GM23338 (cell line): ENCODE results near the gene RBM34. TPM values are rescaled to one million over a fixed set of nuclear protein-coding genes. Genes with fewer than 3 reads are reported as not detected.

ENCODE experiments used
- ATAC-seq: fragments of 200-7000 bp; cut with Tn5 transposase; 3 replicates; pipeline ENCODE4 v1.9.1; 2020
- DNase-seq: peaks from one replicate; pipeline ENCODE4 v3.0.0-alpha.2; 2015; ENCODE audit warnings: low spot score
- H2AFZ ChIP-seq: fragments of 200-600 bp; sonication (generic); 2 replicates; pipeline ENCODE4 v1.8.0; 2016; ENCODE audit warnings: antibody characterized with exemption, mild to moderate bottlenecking, moderate library complexity
- H3F3A ChIP-seq: fragments of 200-600 bp; sonication (generic); replicated peaks from 2 replicates; pipeline ENCODE4 v1.8.0; 2017; ENCODE audit warnings: antibody characterized with exemption, mixed run types, low read depth
- H3K27ac ChIP-seq: fragments of 200-600 bp; sonication (generic); 2 replicates; pipeline ENCODE4 v1.6.1; 2016; ENCODE audit warnings: low read depth
- H3K27me3 ChIP-seq: fragments of 200-600 bp; sonication (generic); 2 replicates; pipeline ENCODE4 v1.8.0; 2016; ENCODE audit warnings: mild to moderate bottlenecking, mixed run types, moderate library complexity; ENCODE audit not compliant: insufficient read depth
- H3K36me3 ChIP-seq: fragments of 200-600 bp; sonication (generic); 2 replicates; pipeline ENCODE4 v1.8.0; 2016; ENCODE audit warnings: mild to moderate bottlenecking; ENCODE audit not compliant: insufficient read depth
- H3K4me1 ChIP-seq: fragments of 200-600 bp; sonication (generic); 2 replicates; pipeline ENCODE4 v1.8.0; 2016; ENCODE audit warnings: mild to moderate bottlenecking, moderate library complexity; ENCODE audit not compliant: insufficient read depth
- H3K4me2 ChIP-seq: fragments of 200-600 bp; sonication (generic); 2 replicates; pipeline ENCODE4 v1.7.1; 2017; ENCODE audit warnings: mixed run types
- H3K4me3 ChIP-seq: fragments of 200-600 bp; sonication (generic); 2 replicates; pipeline ENCODE4 v1.6.1; 2016; ENCODE audit warnings: mixed run types
- H3K79me2 ChIP-seq: fragments of 200-600 bp; sonication (generic); replicated peaks from 2 replicates; pipeline ENCODE4 v1.8.0; 2017; ENCODE audit warnings: mild to moderate bottlenecking; ENCODE audit not compliant: insufficient read depth
- H3K9me2 ChIP-seq: fragments of 200-600 bp; sonication (generic); 2 replicates; pipeline ENCODE4 v1.8.0; 2017; ENCODE audit not compliant: insufficient read depth
- H4K20me1 ChIP-seq: fragments of 200-600 bp; sonication (generic); replicated peaks from 2 replicates; pipeline ENCODE4 v1.8.0; 2017; ENCODE audit warnings: mild to moderate bottlenecking; ENCODE audit not compliant: insufficient read depth
- H3K27ac Mint-ChIP-seq: 2 replicates; pipeline ENCODE4 v1.8.0; 2020; ENCODE audit warnings: inconsistent platforms, mild to moderate bottlenecking, moderate library complexity, mixed read lengths
- H3K27me3 Mint-ChIP-seq: 3 replicates; pipeline ENCODE4 v1.8.0; 2022; ENCODE audit warnings: low read depth, mild to moderate bottlenecking, moderate library complexity, mixed read lengths, inconsistent platforms; ENCODE audit not compliant: insufficient read depth, poor library complexity
- H3K36me3 Mint-ChIP-seq: 3 replicates; pipeline ENCODE4 v1.8.0; 2021; ENCODE audit warnings: low read depth, mild to moderate bottlenecking, inconsistent platforms, moderate library complexity, mixed read lengths
- H3K4me1 Mint-ChIP-seq: 3 replicates; pipeline ENCODE4 v1.8.0; 2020; ENCODE audit warnings: mild to moderate bottlenecking, inconsistent platforms, mixed read lengths
- H3K4me3 Mint-ChIP-seq: 3 replicates; pipeline ENCODE4 v1.8.0; 2021; ENCODE audit warnings: moderate library complexity, mild to moderate bottlenecking, inconsistent platforms, mixed read lengths
- H3K9me3 Mint-ChIP-seq: 3 replicates; pipeline ENCODE4 v1.8.0; 2020; ENCODE audit warnings: moderate library complexity, mild to moderate bottlenecking, inconsistent platforms, mixed read lengths
- CREB1 ChIP-seq: fragments of 250-450 bp; sonication (Bioruptor Pico); IDR thresholded peaks from 2 replicates; pipeline ENCODE4 v1.5.0; 2020; ENCODE audit warnings: low read depth, mild to moderate bottlenecking, moderate library complexity
- CTCF ChIP-seq, 2 experiments: fragments of 200-600 bp in 1 of 2; sonication (generic) in 1 of 2; conservative IDR thresholded peaks; 2 replicates each; pipeline versions ENCODE4 v1.5.1 to v1.6.1; 2016 to 2017; ENCODE audit warnings: antibody characterized with exemption in 2 of 2, low read depth in 2 of 2, mild to moderate bottlenecking in 2 of 2, moderate library complexity in 1 of 2
- ETS1 ChIP-seq: IDR thresholded peaks from 2 replicates; pipeline ENCODE4 v1.6.1; 2016; ENCODE audit warnings: antibody characterized with exemption
- EZH2 ChIP-seq: fragments of 200-600 bp; sonication (generic); IDR thresholded peaks from one replicate; pipeline ENCODE4 v1.8.0; 2017; ENCODE audit warnings: antibody characterized with exemption, mild to moderate bottlenecking, low read depth; ENCODE audit not compliant: unreplicated experiment
- NANOG ChIP-seq: IDR thresholded peaks from 2 replicates; pipeline ENCODE4 v1.6.1; 2016; ENCODE audit warnings: antibody characterized with exemption, borderline replicate concordance
- POLR2AphosphoS5 ChIP-seq: IDR thresholded peaks from 2 replicates; pipeline ENCODE4 v1.6.1; 2016; ENCODE audit warnings: antibody characterized with exemption, low read depth
- ZNF114 ChIP-seq: fragments of 250-450 bp; sonication (Bioruptor Pico); IDR thresholded peaks from 2 replicates; pipeline ENCODE4 v1.5.0; 2020; ENCODE audit warnings: mild to moderate bottlenecking, moderate library complexity
- polyA plus RNA-seq: library from polyadenylated mRNA; unstranded; fragments of >200 nt; fragmentation: Nextera tagmentation; extraction: Ambion mirVana; gene quantifications from 2 replicates; pipeline ENCODE4 v1.2.1, GENCODE V29; 2016
- total RNA-seq: library from RNA; depleted of rRNA; stranded (reverse); fragments of >200 nt; shearing (Covaris generic); gene quantifications from 2 replicates; pipeline ENCODE4 v1.2.3, GENCODE V29; 2014
- TF ChIP-seq, protein P1 (sequence below): IDR thresholded peaks from one replicate; pipeline ENCODE4 v1.6.1; 2018; ENCODE audit warnings: antibody characterized with exemption; ENCODE audit not compliant: unreplicated experiment

RBM34 gene
- total and polyA plus RNA-seq, 2 experiments from 2014 or later = 51.8 to 177 TPM

DNA sequence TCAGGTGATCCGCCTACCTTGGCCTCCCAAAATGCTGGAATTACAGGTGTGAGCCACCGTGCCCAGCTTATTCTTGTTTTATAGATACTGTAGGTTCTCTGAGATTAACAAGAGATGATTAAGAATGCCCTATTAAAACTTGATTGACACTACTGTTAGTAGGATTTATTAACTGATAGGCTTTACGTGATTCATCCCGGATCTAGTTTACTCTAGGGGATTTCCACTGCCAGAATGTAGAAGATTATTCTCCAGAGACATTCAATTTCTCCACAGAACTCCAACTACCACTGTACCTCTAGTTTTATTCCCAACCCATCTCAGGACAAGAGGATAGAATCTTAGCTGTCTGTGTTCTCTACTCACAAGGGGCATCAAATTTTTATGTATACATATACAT is 26.3 kb upstream of the RBM34 start:
- Histone ChIP-seq H3K9me2 (no peaks in the 10 kb centered on the region), H2AFZ (no peak overlapping the region), H3K4me3 (no peak overlapping the region), H3K36me3 (peaks cover 13% of the 10 kb centered on the region), H3F3A (no peaks in the 10 kb centered on the region; the same call in 1 of the 2 replicates), H4K20me1 (no peaks in the 10 kb centered on the region), H3K4me1 (no peaks in the 10 kb centered on the region), H3K27me3 (no peaks in the 10 kb centered on the region), H3K27ac (no peak overlapping the region), H3K79me2 (no peaks in the 10 kb centered on the region; the same call in 1 of the 2 replicates), H3K4me2 (no peak overlapping the region)
- H3K27ac Mint-ChIP-seq = no peak overlapping the region
- H3K27me3 Mint-ChIP-seq = peaks cover 13% of the 10 kb centered on the region
- peaks cover 24% of the 10 kb centered on the region for H3K36me3 Mint-ChIP-seq
- no peak overlapping the region for H3K4me3 Mint-ChIP-seq
- TF ChIP-seq, protein P1, sequence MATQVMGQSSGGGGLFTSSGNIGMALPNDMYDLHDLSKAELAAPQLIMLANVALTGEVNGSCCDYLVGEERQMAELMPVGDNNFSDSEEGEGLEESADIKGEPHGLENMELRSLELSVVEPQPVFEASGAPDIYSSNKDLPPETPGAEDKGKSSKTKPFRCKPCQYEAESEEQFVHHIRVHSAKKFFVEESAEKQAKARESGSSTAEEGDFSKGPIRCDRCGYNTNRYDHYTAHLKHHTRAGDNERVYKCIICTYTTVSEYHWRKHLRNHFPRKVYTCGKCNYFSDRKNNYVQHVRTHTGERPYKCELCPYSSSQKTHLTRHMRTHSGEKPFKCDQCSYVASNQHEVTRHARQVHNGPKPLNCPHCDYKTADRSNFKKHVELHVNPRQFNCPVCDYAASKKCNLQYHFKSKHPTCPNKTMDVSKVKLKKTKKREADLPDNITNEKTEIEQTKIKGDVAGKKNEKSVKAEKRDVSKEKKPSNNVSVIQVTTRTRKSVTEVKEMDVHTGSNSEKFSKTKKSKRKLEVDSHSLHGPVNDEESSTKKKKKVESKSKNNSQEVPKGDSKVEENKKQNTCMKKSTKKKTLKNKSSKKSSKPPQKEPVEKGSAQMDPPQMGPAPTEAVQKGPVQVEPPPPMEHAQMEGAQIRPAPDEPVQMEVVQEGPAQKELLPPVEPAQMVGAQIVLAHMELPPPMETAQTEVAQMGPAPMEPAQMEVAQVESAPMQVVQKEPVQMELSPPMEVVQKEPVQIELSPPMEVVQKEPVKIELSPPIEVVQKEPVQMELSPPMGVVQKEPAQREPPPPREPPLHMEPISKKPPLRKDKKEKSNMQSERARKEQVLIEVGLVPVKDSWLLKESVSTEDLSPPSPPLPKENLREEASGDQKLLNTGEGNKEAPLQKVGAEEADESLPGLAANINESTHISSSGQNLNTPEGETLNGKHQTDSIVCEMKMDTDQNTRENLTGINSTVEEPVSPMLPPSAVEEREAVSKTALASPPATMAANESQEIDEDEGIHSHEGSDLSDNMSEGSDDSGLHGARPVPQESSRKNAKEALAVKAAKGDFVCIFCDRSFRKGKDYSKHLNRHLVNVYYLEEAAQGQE = no peak
- no peak for TF ChIP-seq ZNF114 (CRISPR knock-in tag)
- no peaks in the 10 kb centered on the region for H3K9me3 Mint-ChIP-seq
- H3K4me1 Mint-ChIP-seq = peaks cover 4% of the 10 kb centered on the region; the same call in 1 of the 3 replicates
- no peak for DNase-seq
- ATAC-seq = no peak

GRCh38 chr1:235181561-235182245 is 20.7 kb upstream of the RBM34 start:
- no peaks in the 10 kb centered on the region for H3K4me1 ChIP-seq
- no peak overlapping the region for H3K4me3 Mint-ChIP-seq

More at GRCh38 chr1:235181561-235182245, 20.7 kb upstream of the RBM34 start:
- H3K36me3 ChIP-seq = peaks cover 31% of the 10 kb centered on the region
- Mint-ChIP-seq H3K27ac (no peak overlapping the region), H3K9me3 (no peaks in the 10 kb centered on the region), H3K4me1 (0 out of 3 replicates have a peak, but pooled peaks cover 5% of the 10 kb centered on the region), H3K27me3 (peaks cover 8% of the 10 kb centered on the region), H3K36me3 (peaks cover 29% of the 10 kb centered on the region)
- no peak overlapping the region for H2AFZ ChIP-seq
- TF ChIP-seq CTCF (conservative IDR thresholded peaks at IDR 0.05; ENCODE audit: low read depth in 2 of 2) (no peak), CREB1 (CRISPR knock-in tag) (no peak), EZH2 (no peak), NANOG (no peak), ZNF114 (CRISPR knock-in tag) (no peak), ETS1 (no peak), POLR2AphosphoS5 (no peak)
- H3K9me2 ChIP-seq = no peaks in the 10 kb centered on the region
- no peak for ATAC-seq
- 0 out of 2 replicates have a peak, but pooled peaks cover 3% of the 10 kb centered on the region for H4K20me1 ChIP-seq
- no peaks in the 10 kb centered on the region for H3K79me2 ChIP-seq
- H3K4me2 ChIP-seq = no peak overlapping the region
- H3K27ac ChIP-seq = peak overlapping the region; percentile 57
- H3F3A ChIP-seq = no peaks in the 10 kb centered on the region
- H3K27me3 ChIP-seq = no peaks in the 10 kb centered on the region
- H3K4me3 ChIP-seq = no peak overlapping the region
- DNase-seq = no peak
